ENCODE results near the gene ZNF318. TPM values are rescaled to one million over a fixed set of nuclear protein-coding genes. Genes with fewer than 3 reads are reported as not detected.

ZNF318 gene
- total and polyA plus RNA-seq, 10 of the 15 experiments (the other 5 are each of a cell fraction or from before 2014, with no cell fraction given), result 3.4 to 79.8 (median 13.7) TPM

GRCh38 chr6:43336382-43336781 is 33.1 kb downstream of the ZNF318 start:
- TF ChIP-seq EP300 (IDR thresholded peaks at IDR 0.05; ENCODE audit: borderline replicate concordance in 1 of 2, control insufficient read depth in 1 of 2, low read depth in 2 of 2, low read length in 2 of 2) (no peak), CHD1 (IDR thresholded peaks at IDR 0.05; ENCODE audit: low read depth, low read length) (no peak), ELK1 (IDR thresholded peaks at IDR 0.05; ENCODE audit: low read depth, low read length) (no peak), BACH1 (IDR thresholded peaks at IDR 0.05; ENCODE audit: borderline replicate concordance) (no peak), JUND (IDR thresholded peaks at IDR 0.05; ENCODE audit: low read depth, low read length) (no peak), RFX5 (IDR thresholded peaks at IDR 0.05; ENCODE audit: low read depth, low read length) (no peak), SP1 (IDR thresholded peaks at IDR 0.05; ENCODE audit: low read depth, low read length) (no peak), ZSCAN29 (IDR thresholded peaks at IDR 0.05) (no peak), MTA3 (IDR thresholded peaks at IDR 0.05; ENCODE audit: borderline replicate concordance, low read length) (no peak), RAD51 (IDR thresholded peaks at IDR 0.05) (no peak), NR2F1 (conservative IDR thresholded peaks at IDR 0.05) (no peak), RCOR1 (conservative IDR thresholded peaks at IDR 0.05; ENCODE audit: low read depth, low read length) (no peak)
- peaks cover 4 to 40% of the 10 kb centered on the region in 2 experiments for H3K36me3 ChIP-seq (ENCODE audit: control insufficient read depth in 2 of 2, insufficient read depth in 2 of 2, low read length in 1 of 2)

More at GRCh38 chr6:43336382-43336781, 33.1 kb downstream of the ZNF318 start:
- ChIA-PET CTCF (interaction anchor here (1.0 to 7.9 kb wide), 11 partner anchors 12 to 1232 kb away, joined by 3 to 83 read pairs (median 15); partner anchors contain the start of genes CRIP3 and ZNF318), RAD21 (ENCODE audit: unreplicated experiment) (interaction anchor here (0.7 to 5.7 kb wide), 5 partner anchors 19 to 169 kb away, joined by 3 to 68 read pairs (median 4); partner anchors contain the start of gene CRIP3), POLR2A (interaction anchor here (1.0 to 4.8 kb wide), 7 partner anchors 15 to 407 kb away, joined by 3 to 53 read pairs (median 16); partner anchors contain the start of genes CNPY3, CRIP3 and ZNF318), SMC1A (ENCODE audit: uncharacterized antibody, unreplicated experiment) (interaction anchor here (1.0 to 10.9 kb wide), 13 partner anchors 8 to 172 kb away, joined by 3 to 238 read pairs (median 10); partner anchors contain the start of genes CRIP3 and ZNF318)
- no peaks in the 10 kb centered on the region for H3K27me3 ChIP-seq (replicated peaks in 1 of 2; ENCODE audit: control insufficient read depth in 2 of 2, insufficient read depth in 2 of 2, low read length in 1 of 2)
- peaks cover 3% of the 10 kb centered on the region for H3K79me2 ChIP-seq (ENCODE audit: control insufficient read depth, insufficient read depth, low read length)
- ATAC-seq, result no peak
- BruUV-seq (replicated peaks), result no TSS peak
- intact Hi-C loops (cut with micrococcal nuclease; ENCODE audit: unreplicated experiment), result no loop called here
- DNase-seq (ENCODE audit: low read depth, low spot score), result no peak
- H3K4me3 ChIP-seq, result no peak overlapping the region
- H3K9ac ChIP-seq (ENCODE audit: control insufficient read depth, insufficient read depth, low read length), result no peak overlapping the region
- H3K4me2 ChIP-seq (ENCODE audit: control insufficient read depth, insufficient read depth), result no peak overlapping the region
- H3K9me3 ChIP-seq (replicated peaks; ENCODE audit: control insufficient read depth, insufficient read depth, low read length), result no peaks in the 10 kb centered on the region
- H2AFZ ChIP-seq (ENCODE audit: control insufficient read depth, low read depth, low read length), result no peak overlapping the region
- no peak for FAIRE-seq
- WGBS (ENCODE audit: insufficient coverage, insufficient replicate concordance, low lambda C conversion rate, missing lambda C conversion rate), result 99% methylated on average over 3 of the region's 3 CpGs
- in situ Hi-C loops (cut with MboI), result no loop called here
- H3K27ac ChIP-seq (ENCODE audit: control insufficient read depth, insufficient read depth), result no peak overlapping the region; the same call in 1 of the 2 replicates
- peaks cover 2% of the 10 kb centered on the region; the same call in 1 of the 2 replicates for H4K20me1 ChIP-seq (ENCODE audit: control insufficient read depth, insufficient read depth)
- H3K4me1 ChIP-seq (ENCODE audit: control insufficient read depth, insufficient read depth, low read length), result peaks cover 31% of the 10 kb centered on the region
